ENCODE data around the gene TMEM131L. TPM values are rescaled to one million over a fixed set of nuclear protein-coding genes. Genes with fewer than 3 reads are reported as not detected.
A peak's percentile ranks its signal among the peaks of the same experiment; 100 is the strongest.

Gene TMEM131L
- total RNA-seq, 2 donors from 2014 or later = 4.8 to 6.2 TPM

GRCh38 chr4:153428941-153429475, 37.2 kb upstream of the TMEM131L start:
- no peak overlapping the region for H3K4me3 ChIP-seq
- TF ChIP-seq CTCF (IDR thresholded peaks at IDR 0.05) = no peak
- H3K36me3 ChIP-seq = no peaks in the 10 kb centered on the region
- H3K27me3 ChIP-seq = no peaks in the 10 kb centered on the region
- H3K4me1 ChIP-seq = no peaks in the 10 kb centered on the region
- no peaks in the 10 kb centered on the region for H3K9me3 ChIP-seq
- no peak overlapping the region for H3K27ac ChIP-seq
- no peak for DNase-seq
- H3K9ac ChIP-seq (ENCODE audit: low read depth in 2 of 2, low read length in 2 of 2) = no peak overlapping the region
- intact Hi-C loops (cut with DNase I) = no loop called here

- H3K27ac ChIP-seq = no peak overlapping the region
- peak; percentile 77 for TF ChIP-seq CTCF (IDR thresholded peaks at IDR 0.05)
- no peaks in the 10 kb centered on the region for H3K9me3 ChIP-seq
- peak; percentile 75 for DNase-seq
- H3K4me3 ChIP-seq = no peak overlapping the region
- H3K27me3 ChIP-seq = no peaks in the 10 kb centered on the region
- intact Hi-C loops (cut with DNase I) = loop anchor here (2.0 to 10.0 kb wide), 2 partner anchors 140 to 288 kb away; no protein-coding TSS in a partner anchor
- H3K4me1 ChIP-seq = no peaks in the 10 kb centered on the region
- no peak overlapping the region for H3K9ac ChIP-seq (ENCODE audit: low read depth in 2 of 2, low read length in 2 of 2)
- no peaks in the 10 kb centered on the region for H3K36me3 ChIP-seq
These were observed 33.0 kb upstream of the TMEM131L start for GRCh38 chr4:153432965-153433753.

GRCh38 chr4:153433754-153434105, 32.4 kb upstream of the TMEM131L start:
- TF ChIP-seq CTCF (IDR thresholded peaks at IDR 0.05) = no peak
- Histone ChIP-seq H3K4me1 (no peaks in the 10 kb centered on the region), H3K36me3 (no peaks in the 10 kb centered on the region), H3K9me3 (no peaks in the 10 kb centered on the region), H3K9ac (ENCODE audit: low read depth in 2 of 2, low read length in 2 of 2) (no peak overlapping the region), H3K4me3 (no peak overlapping the region), H3K27me3 (no peaks in the 10 kb centered on the region), H3K27ac (no peak overlapping the region)
- intact Hi-C loops (cut with DNase I) = loop anchor here (2.0 to 10.0 kb wide), 2 partner anchors 139 to 289 kb away; no protein-coding TSS in a partner anchor
- no peak for DNase-seq

GRCh38 chr4:153434190-153434589, 32.0 kb upstream of the TMEM131L start:
- Histone ChIP-seq H3K4me3 (no peak overlapping the region), H3K36me3 (no peaks in the 10 kb centered on the region), H3K4me1 (no peaks in the 10 kb centered on the region), H3K9ac (ENCODE audit: low read depth in 2 of 2, low read length in 2 of 2) (no peak overlapping the region), H3K27ac (no peak overlapping the region), H3K27me3 (no peaks in the 10 kb centered on the region), H3K9me3 (no peaks in the 10 kb centered on the region)
- no peak for TF ChIP-seq CTCF (IDR thresholded peaks at IDR 0.05)
- no peak for DNase-seq
- intact Hi-C loops (cut with DNase I) = loop anchor here (10.0 kb wide), 1 partner anchor 289 kb away; no protein-coding TSS in a partner anchor

- DNase-seq = no peak
- Histone ChIP-seq H3K4me3 (no peak overlapping the region), H3K27me3 (no peaks in the 10 kb centered on the region), H3K9me3 (no peaks in the 10 kb centered on the region), H3K9ac (ENCODE audit: low read depth in 2 of 2, low read length in 2 of 2) (no peak overlapping the region), H3K4me1 (no peaks in the 10 kb centered on the region), H3K36me3 (no peaks in the 10 kb centered on the region), H3K27ac (no peak overlapping the region)
- no peak for TF ChIP-seq CTCF (IDR thresholded peaks at IDR 0.05)
- intact Hi-C loops (cut with DNase I) = loop anchor here (10.0 kb wide), 1 partner anchor 294 kb away; no protein-coding TSS in a partner anchor
These were observed 27.0 kb upstream of the TMEM131L start for GRCh38 chr4:153438916-153439756.
